Keratinocyte (primary cell): Measurements from ENCODE around the gene CLSTN2.

Experiments
- CTCF ChIP-seq, 3 experiments: IDR thresholded peaks in 1 of 3; conservative IDR thresholded peaks in 1 of 3; optimal IDR thresholded peaks in 1 of 3; 2 replicates in 2 of 3; 3 replicates in 1 of 3; pipeline versions ENCODE3 to v1.5.1; 2011; ENCODE audit warnings: low read length in 3 of 3, mild to moderate bottlenecking in 3 of 3, moderate library complexity in 2 of 3, control low read depth in 1 of 3, inconsistent platforms in 1 of 3; ENCODE audit not compliant: insufficient read depth in 2 of 3; ENCODE audit errors: extremely low read depth in 1 of 3
- EZH2 ChIP-seq: IDR thresholded peaks from one replicate; pipeline ENCODE4 v1.6.1; 2012; ENCODE audit warnings: inconsistent platforms, mild to moderate bottlenecking, low read length, moderate library complexity

- no peak for TF ChIP-seq CTCF (optimal IDR thresholded peaks at IDR 0.05 in 1 of 3, IDR thresholded peaks at IDR 0.05 in 1 of 3, conservative IDR thresholded peaks at IDR 0.05 in 1 of 3; ENCODE audit: extremely low read depth in 1 of 3, insufficient read depth in 2 of 3, low read length in 3 of 3)
- TF ChIP-seq EZH2, result no peak
Observed at GRCh38 chr3:140368223-140368811, 433.3 kb downstream of the CLSTN2 start.
